ENCODE results near the gene CA10. TPM values are rescaled to one million over a fixed set of nuclear protein-coding genes. Genes with fewer than 3 reads are reported as not detected.

CA10 gene
- total and polyA plus RNA-seq, 11 donors = not detected

DNA sequence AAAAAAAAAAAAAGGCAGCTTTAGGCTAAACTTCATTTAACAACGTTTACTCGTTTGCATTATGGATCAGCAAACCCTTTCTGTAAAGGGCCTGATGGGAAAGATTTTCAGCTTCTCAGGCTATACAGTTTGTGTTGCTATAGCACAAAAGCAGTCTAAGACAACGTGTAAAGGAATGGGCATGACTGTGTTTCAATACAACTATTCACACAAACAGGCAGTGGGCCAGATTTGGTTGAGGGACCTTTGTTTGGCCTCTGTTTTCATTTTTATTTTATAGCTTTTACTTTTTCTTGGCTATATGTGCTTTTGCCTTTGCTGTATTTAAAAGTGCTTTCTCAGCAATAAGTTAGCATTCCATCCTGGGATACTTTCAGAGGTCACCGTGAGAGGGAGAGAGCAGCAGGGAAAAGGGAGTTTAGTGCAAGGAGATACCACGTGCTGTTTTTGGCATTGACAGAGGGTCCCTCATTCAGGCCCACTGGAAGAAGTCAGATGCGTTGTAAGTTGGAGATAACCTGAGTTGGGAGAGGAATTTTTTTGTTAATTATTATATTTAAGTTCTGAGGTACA, 562.6 kb downstream of the CA10 start:
- Histone ChIP-seq H3K36me3 (no peaks in the 10 kb centered on the region), H3K9me3 (no peaks in the 10 kb centered on the region), H3K4me3 (no peak overlapping the region), H3K4me1 (no peaks in the 10 kb centered on the region), H3K27ac (no peak overlapping the region), H3K27me3 (peaks cover 0 to 2% (median 0%) of the 10 kb centered on the region in 9 donors)
- DNase-seq (no peak), ATAC-seq (no peak)
- TF ChIP-seq CTCF (IDR thresholded peaks at IDR 0.05) (no peak), POLR2A (IDR thresholded peaks at IDR 0.05) (no peak)
- WGBS, 4 donors = 57 to 62% (median 61%) methylated on average over 6 of the region's 6 CpGs
- intact Hi-C loops (cut with DNase I) = loop anchor here in 1 of 10 donors (10.0 kb wide), 1 partner anchor 49 kb away; no protein-coding TSS in a partner anchor

DNA sequence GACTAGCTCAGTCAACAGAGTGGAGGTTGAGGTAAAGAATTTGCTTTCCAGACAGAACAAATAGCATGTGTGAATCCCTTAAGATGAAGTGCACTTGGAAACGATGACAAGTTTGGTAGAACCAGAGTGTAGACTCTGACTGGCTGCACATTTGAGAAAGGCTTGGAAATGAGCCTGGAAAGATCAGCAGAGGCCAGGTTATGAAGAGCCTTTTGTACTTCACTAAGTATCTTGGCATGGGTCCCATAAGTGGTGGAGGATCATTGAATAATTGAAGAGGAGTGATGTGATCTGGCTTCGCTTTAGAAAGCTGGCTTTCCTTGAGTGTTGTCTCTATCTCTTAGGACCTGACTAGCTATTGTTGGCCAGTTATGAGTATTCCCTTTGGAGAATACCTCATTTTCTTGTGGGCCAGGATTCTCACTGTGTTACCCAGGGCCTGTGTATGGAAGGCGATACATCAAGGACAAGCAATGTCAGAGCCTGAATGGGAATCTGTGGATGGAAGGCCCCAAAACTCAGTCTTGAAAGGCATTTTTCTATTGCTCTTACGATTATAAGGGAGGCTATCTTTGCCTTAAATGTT, 568.4 kb downstream of the CA10 start:
- no peak for DNase-seq
- H3K4me3 ChIP-seq = no peak overlapping the region
- peaks cover 0 to 17% (median 10%) of the 10 kb centered on the region in 12 donors for H3K9me3 ChIP-seq
- no peak for ATAC-seq
- H3K27me3 ChIP-seq = peaks cover 0 to 12% (median 0%) of the 10 kb centered on the region in 9 donors
- no peaks in the 10 kb centered on the region for H3K36me3 ChIP-seq
- H3K4me1 ChIP-seq = no peaks in the 10 kb centered on the region
- WGBS, 4 donors = 46 to 55% (median 52%) methylated on average over 4 of the region's 4 CpGs
- intact Hi-C loops (cut with DNase I) = loop anchor here in 1 of 10 donors (10.0 kb wide), 1 partner anchor 55 kb away; no protein-coding TSS in a partner anchor
- TF ChIP-seq POLR2A (IDR thresholded peaks at IDR 0.05) (no peak), CTCF (IDR thresholded peaks at IDR 0.05) (no peak)
- H3K27ac ChIP-seq = no peak overlapping the region

- Histone ChIP-seq H3K4me3 (no peak overlapping the region), H3K27ac (no peak overlapping the region), H3K4me1 (no peaks in the 10 kb centered on the region), H3K27me3 (peaks cover 0 to 12% (median 0%) of the 10 kb centered on the region in 9 donors), H3K36me3 (no peaks in the 10 kb centered on the region), H3K9me3 (peaks cover 0 to 17% (median 10%) of the 10 kb centered on the region in 12 donors)
- no peak for DNase-seq
- TF ChIP-seq POLR2A (IDR thresholded peaks at IDR 0.05) (no peak), CTCF (IDR thresholded peaks at IDR 0.05) (no peak)
- no peak for ATAC-seq
- intact Hi-C loops (cut with DNase I) = loop anchor here in 4 of 10 donors (5.0 to 10.0 kb wide), 4 partner anchors 49 to 519 kb away; no protein-coding TSS in a partner anchor
- 76 to 87% (median 81%) methylated on average over 2 of the region's 2 CpGs for WGBS, 4 donors
Measured at GRCh38 chr17:51588063-51588462, 570.5 kb downstream of the CA10 start.

DNA sequence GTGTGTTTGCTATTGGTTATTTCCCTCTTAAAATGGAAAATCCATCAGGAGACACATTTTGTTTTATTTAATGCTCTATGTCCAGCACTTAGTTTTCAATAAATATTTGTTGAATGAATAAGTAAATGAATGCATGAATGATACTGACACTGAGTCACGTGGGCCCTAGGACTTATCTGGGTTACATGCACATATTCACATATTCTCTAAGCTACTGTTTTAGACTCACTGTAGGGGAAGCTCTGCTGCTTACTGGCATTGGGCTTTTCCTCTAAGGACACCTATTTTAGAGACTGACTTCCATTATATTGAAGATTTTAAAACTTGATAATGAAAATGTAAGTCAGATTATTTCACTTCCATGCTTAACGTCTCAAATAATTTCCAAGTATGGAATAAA, 571.0 kb downstream of the CA10 start:
- H3K9me3 ChIP-seq = peaks cover 0 to 17% (median 10%) of the 10 kb centered on the region in 12 donors
- no peaks in the 10 kb centered on the region for H3K4me1 ChIP-seq
- H3K27me3 ChIP-seq = peaks cover 0 to 12% (median 0%) of the 10 kb centered on the region in 9 donors
- no peaks in the 10 kb centered on the region for H3K36me3 ChIP-seq
- 72 to 78% (median 76%) methylated on average over 2 of the region's 2 CpGs for WGBS, 4 donors
- intact Hi-C loops (cut with DNase I) = loop anchor here in 4 of 10 donors (5.0 to 10.0 kb wide), 4 partner anchors 50 to 520 kb away; no protein-coding TSS in a partner anchor
- H3K27ac ChIP-seq = no peak overlapping the region
- TF ChIP-seq CTCF (IDR thresholded peaks at IDR 0.05) (no peak), POLR2A (IDR thresholded peaks at IDR 0.05) (no peak)
- no peak for ATAC-seq
- no peak for DNase-seq
- no peak overlapping the region for H3K4me3 ChIP-seq

All from heart left ventricle (tissue), 16 donors.